ENCODE measurements around the gene RSPO1.

RSPO1 gene

GRCh38 chr1:37666241-37666867 lies 31.7 kb upstream of the RSPO1 start:
- no peak overlapping the region for H3K4me3 Mint-ChIP-seq
- H3K27me3 Mint-ChIP-seq: peaks cover 9 to 11% of the 10 kb centered on the region in 2 donors
- H3K36me3 Mint-ChIP-seq: no peaks in the 10 kb centered on the region
- H3K9me3 Mint-ChIP-seq: no peaks in the 10 kb centered on the region
- no peak overlapping the region for H3K27ac Mint-ChIP-seq
- ATAC-seq (replicated peaks) (no peak), DNase-seq (no peak)
- peaks cover 0 to 6% of the 10 kb centered on the region in 2 donors for H3K4me1 Mint-ChIP-seq

GRCh38 chr1:37663426-37664000 lies 28.8 kb upstream of the RSPO1 start:
- Mint-ChIP-seq H3K27me3 (peaks cover 14 to 20% of the 10 kb centered on the region in 2 donors), H3K4me1 (peaks cover 0 to 12% of the 10 kb centered on the region in 2 donors), H3K36me3 (no peaks in the 10 kb centered on the region), H3K9me3 (no peaks in the 10 kb centered on the region), H3K4me3 (no peak overlapping the region), H3K27ac (no peak overlapping the region)
- DNase-seq: no peak
- ATAC-seq (replicated peaks): no peak

GRCh38 chr1:37662031-37662755 lies 27.5 kb upstream of the RSPO1 start:
- Mint-ChIP-seq H3K4me1 (peaks cover 0 to 12% of the 10 kb centered on the region in 2 donors), H3K27ac (no peak overlapping the region), H3K36me3 (no peaks in the 10 kb centered on the region), H3K9me3 (no peaks in the 10 kb centered on the region), H3K27me3 (peaks cover 18 to 32% of the 10 kb centered on the region in 2 donors), H3K4me3 (no peak overlapping the region)
- DNase-seq (no peak), ATAC-seq (replicated peaks) (no peak)

- no peak for ATAC-seq (replicated peaks)
Measured at GRCh38 chr1:37661401-37661800, 26.7 kb upstream of the RSPO1 start.

DNA sequence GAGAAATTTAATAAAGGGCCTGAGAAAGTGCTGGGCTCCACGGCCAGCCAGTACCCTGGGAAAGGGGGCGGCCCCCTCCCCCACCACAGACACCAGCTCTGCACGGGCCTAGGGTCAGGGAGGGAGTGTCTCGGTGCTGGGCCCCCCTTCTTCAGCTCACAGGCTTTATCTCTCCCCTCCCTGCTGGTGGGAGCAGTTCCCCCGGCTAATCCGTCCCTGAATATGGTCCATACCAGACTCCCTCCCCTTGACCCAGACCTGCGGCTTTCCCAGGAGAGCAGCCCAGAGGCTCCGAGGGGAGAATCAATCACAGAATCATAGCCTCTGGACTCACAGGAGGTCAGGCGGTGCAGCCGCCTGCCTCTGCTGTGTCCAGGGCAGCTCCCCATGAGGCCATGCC lies 26.0 kb upstream of the RSPO1 start:
- H3K4me1 Mint-ChIP-seq: peaks cover 0 to 12% of the 10 kb centered on the region in 2 donors
- H3K9me3 Mint-ChIP-seq: no peaks in the 10 kb centered on the region
- ATAC-seq (replicated peaks) (no peak), DNase-seq (no peak)
- no peak overlapping the region for H3K27ac Mint-ChIP-seq
- no peaks in the 10 kb centered on the region for H3K36me3 Mint-ChIP-seq
- H3K4me3 Mint-ChIP-seq: no peak overlapping the region
- peaks cover 20 to 38% of the 10 kb centered on the region in 2 donors for H3K27me3 Mint-ChIP-seq

More at GRCh38 chr1:37661401-37661800, 26.7 kb upstream of the RSPO1 start:
- Mint-ChIP-seq H3K4me3 (no peak overlapping the region), H3K4me1 (peaks cover 0 to 12% of the 10 kb centered on the region in 2 donors), H3K27ac (no peak overlapping the region), H3K27me3 (peaks cover 22 to 37% of the 10 kb centered on the region in 2 donors), H3K36me3 (no peaks in the 10 kb centered on the region), H3K9me3 (no peaks in the 10 kb centered on the region)
- DNase-seq: no peak

DNA sequence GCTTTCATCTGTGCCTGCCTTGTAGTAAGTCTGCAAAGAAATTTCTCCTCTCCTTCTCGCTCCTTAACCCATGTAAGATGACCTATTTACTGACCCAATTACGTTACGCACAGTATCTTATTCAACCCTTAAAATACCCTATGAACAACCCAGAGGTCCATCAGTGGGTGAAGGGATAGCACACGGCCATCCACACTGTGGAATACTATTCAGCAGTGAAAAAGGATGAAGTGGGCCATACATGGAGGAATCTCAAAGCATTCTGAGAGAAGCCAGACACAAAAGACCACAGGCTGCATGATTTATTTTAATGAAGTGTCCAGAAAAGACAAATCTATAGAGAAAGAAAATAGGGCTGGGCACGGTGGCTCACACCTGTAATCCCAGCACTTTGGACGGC lies 23.8 kb upstream of the RSPO1 start:
- H3K9me3 Mint-ChIP-seq: no peaks in the 10 kb centered on the region
- H3K27me3 Mint-ChIP-seq: peaks cover 17 to 40% of the 10 kb centered on the region in 2 donors
- H3K36me3 Mint-ChIP-seq: no peaks in the 10 kb centered on the region
- ATAC-seq (replicated peaks) (no peak), DNase-seq (no peak)
- peaks cover 0 to 12% of the 10 kb centered on the region in 2 donors for H3K4me1 Mint-ChIP-seq
- no peak overlapping the region for H3K4me3 Mint-ChIP-seq
- no peak overlapping the region for H3K27ac Mint-ChIP-seq

DNA sequence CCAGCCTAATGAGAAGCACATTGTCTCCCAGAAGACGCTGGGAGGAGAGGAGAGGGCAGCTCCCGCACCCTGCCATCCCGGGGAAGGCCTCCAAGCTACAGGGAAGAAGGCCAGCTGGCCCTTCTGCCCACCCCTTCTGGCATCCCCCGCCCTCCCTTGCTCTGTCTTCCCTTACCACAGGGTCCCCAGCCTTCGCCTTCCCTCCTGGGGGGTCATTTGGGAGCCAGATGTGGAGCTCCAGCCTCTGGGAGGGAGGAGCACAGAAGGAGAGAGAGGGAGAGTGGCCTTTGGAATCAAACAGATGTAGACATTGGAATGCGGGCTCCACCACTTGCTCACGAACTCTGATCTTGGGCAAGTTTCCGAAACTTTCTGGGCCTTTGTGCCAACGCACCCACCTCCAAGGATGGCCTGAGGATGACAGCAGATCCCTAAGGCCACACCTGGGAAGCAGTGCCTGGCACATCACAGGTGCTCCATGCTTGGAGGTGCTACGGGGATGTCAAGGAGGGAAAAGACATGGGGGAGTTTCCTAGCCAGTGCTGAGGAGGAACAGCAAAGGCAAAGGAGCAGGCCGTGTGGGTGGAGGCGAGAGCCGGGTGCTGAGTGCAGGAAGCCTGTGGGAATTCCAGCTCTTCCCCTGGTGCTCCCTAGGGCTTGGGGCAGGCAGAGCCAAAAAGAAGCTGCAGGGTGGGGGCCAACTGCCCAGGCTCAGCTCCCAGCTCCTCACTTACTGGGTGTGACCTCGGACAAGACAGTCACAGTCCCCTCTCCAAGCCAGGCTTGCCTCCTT lies 23.1 kb upstream of the RSPO1 start:
- DNase-seq (no peak), ATAC-seq (replicated peaks) (no peak)
- Mint-ChIP-seq H3K9me3 (no peaks in the 10 kb centered on the region), H3K4me1 (peaks cover 0 to 12% of the 10 kb centered on the region in 2 donors), H3K27ac (no peak overlapping the region), H3K36me3 (no peaks in the 10 kb centered on the region), H3K27me3 (peaks cover 17 to 44% of the 10 kb centered on the region in 2 donors), H3K4me3 (no peak overlapping the region)

GRCh38 chr1:37656881-37657280 lies 22.2 kb upstream of the RSPO1 start:
- H3K4me1 Mint-ChIP-seq: peaks cover 0 to 7% of the 10 kb centered on the region in 2 donors
- ATAC-seq (replicated peaks): no peak
- peaks cover 15 to 34% of the 10 kb centered on the region in 2 donors for H3K27me3 Mint-ChIP-seq
- no peaks in the 10 kb centered on the region for H3K36me3 Mint-ChIP-seq
- H3K4me3 Mint-ChIP-seq: no peak overlapping the region
- H3K27ac Mint-ChIP-seq: no peak overlapping the region
- no peaks in the 10 kb centered on the region for H3K9me3 Mint-ChIP-seq
- DNase-seq: no peak

DNA sequence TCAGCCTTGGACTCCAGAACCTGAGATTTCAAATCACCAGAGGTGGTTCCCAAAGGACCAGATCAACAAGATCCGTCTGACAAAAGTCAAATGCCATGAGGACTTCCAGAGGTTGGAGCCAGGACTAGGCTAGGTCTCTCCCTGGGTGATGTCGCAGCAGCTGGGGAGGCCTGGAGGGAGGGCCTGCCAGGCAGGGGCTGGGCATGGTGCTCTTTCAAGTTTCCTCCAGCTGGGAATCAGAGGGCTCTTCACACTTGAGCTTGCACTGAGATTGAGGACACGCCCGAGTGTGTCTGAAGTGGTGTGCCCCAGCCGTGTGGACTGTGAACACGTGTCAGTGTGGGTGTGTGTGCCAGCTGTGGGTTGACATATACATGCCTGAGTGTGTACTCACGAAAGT lies 21.3 kb upstream of the RSPO1 start:
- ATAC-seq (replicated peaks): no peak
- Mint-ChIP-seq H3K36me3 (no peaks in the 10 kb centered on the region), H3K4me3 (no peak overlapping the region), H3K4me1 (peaks cover 0 to 6% of the 10 kb centered on the region in 2 donors), H3K27ac (no peak overlapping the region), H3K9me3 (no peaks in the 10 kb centered on the region), H3K27me3 (peaks cover 14 to 34% of the 10 kb centered on the region in 2 donors)
- no peak for DNase-seq

- Mint-ChIP-seq H3K27ac (peak overlapping the region; percentile 43), H3K27me3 (peaks cover 11 to 28% of the 10 kb centered on the region in 2 donors), H3K4me3 (no peak overlapping the region), H3K36me3 (no peaks in the 10 kb centered on the region), H3K4me1 (peaks cover 0 to 3% of the 10 kb centered on the region in 2 donors), H3K9me3 (no peaks in the 10 kb centered on the region)
- DNase-seq: no peak
- peak in 1 of 2 donors; percentile 12 for ATAC-seq (replicated peaks)
Measured at GRCh38 chr1:37655274-37655673, 20.6 kb upstream of the RSPO1 start.

DNA sequence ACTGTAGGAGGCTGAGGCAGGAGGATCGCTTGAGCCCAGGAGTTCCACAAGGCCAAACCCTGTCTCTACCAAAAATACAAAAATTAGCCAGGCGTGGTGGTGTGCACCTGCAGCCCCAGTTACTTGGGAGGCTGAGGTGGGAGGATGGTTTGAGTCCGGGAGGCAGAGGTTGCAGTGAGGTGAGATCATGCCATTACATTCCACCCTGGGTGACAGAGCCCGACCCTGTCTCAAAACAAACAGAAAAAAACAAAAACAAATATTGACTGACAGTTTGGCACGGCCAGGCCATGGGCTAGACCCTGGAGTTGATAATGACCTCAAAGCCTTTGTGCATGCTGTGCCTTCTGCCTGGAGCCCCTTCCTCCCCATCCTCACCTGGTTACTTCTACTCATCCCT lies 19.2 kb upstream of the RSPO1 start:
- H3K4me1 Mint-ChIP-seq: no peaks in the 10 kb centered on the region
- DNase-seq (no peak), ATAC-seq (replicated peaks) (no peak)
- H3K36me3 Mint-ChIP-seq: no peaks in the 10 kb centered on the region
- no peak overlapping the region for H3K27ac Mint-ChIP-seq
- H3K4me3 Mint-ChIP-seq: no peak overlapping the region
- peaks cover 9 to 31% of the 10 kb centered on the region in 2 donors for H3K27me3 Mint-ChIP-seq
- no peaks in the 10 kb centered on the region for H3K9me3 Mint-ChIP-seq

GRCh38 chr1:37652976-37653375 lies 18.3 kb upstream of the RSPO1 start:
- Mint-ChIP-seq H3K27ac (no peak overlapping the region), H3K4me3 (no peak overlapping the region), H3K9me3 (no peaks in the 10 kb centered on the region), H3K36me3 (no peaks in the 10 kb centered on the region), H3K4me1 (no peaks in the 10 kb centered on the region), H3K27me3 (peaks cover 12 to 34% of the 10 kb centered on the region in 2 donors)
- DNase-seq: no peak
- ATAC-seq (replicated peaks): no peak

DNA sequence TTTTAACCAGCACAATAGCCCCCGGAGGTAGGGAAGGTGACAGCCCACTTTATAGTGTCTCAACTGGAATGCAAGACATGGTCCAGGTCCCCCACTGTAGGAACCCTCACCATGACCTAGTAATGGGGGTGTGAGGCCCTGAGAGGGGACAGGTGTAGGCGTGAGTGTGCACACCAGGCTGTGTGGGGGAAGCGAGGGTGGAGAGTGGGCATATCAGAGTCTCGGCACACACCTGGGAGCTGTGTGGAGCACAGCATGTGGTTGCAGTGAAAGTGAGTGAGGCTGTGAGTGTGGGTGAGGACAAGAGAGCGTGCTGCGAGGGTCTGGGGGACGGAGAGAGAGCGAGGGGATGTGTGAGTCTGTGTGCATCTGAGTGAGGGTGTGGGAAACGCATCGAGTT lies 17.1 kb upstream of the RSPO1 start:
- H3K27me3 Mint-ChIP-seq: peaks cover 8 to 29% of the 10 kb centered on the region in 2 donors
- H3K4me3 Mint-ChIP-seq: no peak overlapping the region
- no peaks in the 10 kb centered on the region for H3K4me1 Mint-ChIP-seq
- H3K27ac Mint-ChIP-seq: no peak overlapping the region
- DNase-seq: no peak
- no peaks in the 10 kb centered on the region for H3K36me3 Mint-ChIP-seq
- H3K9me3 Mint-ChIP-seq: no peaks in the 10 kb centered on the region
- ATAC-seq (replicated peaks): no peak

DNA sequence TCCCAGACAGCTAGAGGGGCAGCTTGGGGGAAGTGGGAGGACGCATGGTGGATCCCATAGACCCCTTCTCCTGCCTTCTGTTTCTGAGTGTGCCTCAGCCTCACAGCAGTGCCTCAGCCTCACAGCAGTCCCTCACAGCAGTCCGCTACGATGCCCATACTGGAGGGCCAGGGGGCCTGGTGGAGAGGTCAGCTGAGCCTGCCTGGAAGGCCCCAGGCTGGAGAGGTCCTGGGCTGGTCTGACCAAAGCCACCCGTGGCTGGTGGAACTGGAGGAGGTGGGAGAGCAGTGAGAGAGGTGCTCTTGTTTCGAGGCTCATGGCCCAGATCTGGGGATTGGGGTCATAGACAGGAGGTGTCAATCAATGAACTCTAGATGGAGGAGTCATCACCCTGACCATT lies 16.0 kb upstream of the RSPO1 start:
- H3K9me3 Mint-ChIP-seq: no peaks in the 10 kb centered on the region
- H3K36me3 Mint-ChIP-seq: no peaks in the 10 kb centered on the region
- peaks cover 4 to 24% of the 10 kb centered on the region in 2 donors for H3K27me3 Mint-ChIP-seq
- no peak for DNase-seq
- no peak for ATAC-seq (replicated peaks)
- no peak overlapping the region for H3K4me3 Mint-ChIP-seq
- H3K4me1 Mint-ChIP-seq: no peaks in the 10 kb centered on the region
- no peak overlapping the region for H3K27ac Mint-ChIP-seq

All from stimulated activated naive B cell treated with anti-CD40 and anti-IgM and Interleukin-4, amounts not matched to agents 10 μg/mL and 1 μg/mL and 100 μg/mL, for 72 hours (primary cell).